SJCRH30 (cell line): ENCODE measurements around the gene ARF1. TPM values are rescaled to one million over a fixed set of nuclear protein-coding genes. Genes with fewer than 3 reads are reported as not detected.

Source experiments
- DNase-seq, 2 experiments: peaks; one replicate each; pipeline ENCODE4 v3.0.0-alpha.2; 2015 to 2020
- H3K27ac ChIP-seq: fragments of 250-450 bp; sonication (Bioruptor Pico); 2 replicates; pipeline ENCODE4 v1.5.1; 2020; ENCODE audit warnings: mild to moderate bottlenecking, moderate library complexity
- H3K27me3 ChIP-seq: fragments of 250-450 bp; sonication (Bioruptor Pico); 2 replicates; pipeline ENCODE4 v1.5.1; 2020; ENCODE audit warnings: mild to moderate bottlenecking, moderate library complexity
- H3K36me3 ChIP-seq: fragments of 250-450 bp; sonication (Bioruptor Pico); 2 replicates; pipeline ENCODE4 v1.5.1; 2020; ENCODE audit warnings: mild to moderate bottlenecking, moderate library complexity
- H3K4me1 ChIP-seq: fragments of 250-450 bp; sonication (Bioruptor Pico); 2 replicates; pipeline ENCODE4 v1.5.1; 2020; ENCODE audit warnings: mild to moderate bottlenecking, moderate library complexity
- H3K4me3 ChIP-seq: fragments of 250-450 bp; sonication (Bioruptor Pico); 2 replicates; pipeline ENCODE4 v1.5.1; 2020; ENCODE audit warnings: mild to moderate bottlenecking, moderate library complexity
- H3K9me3 ChIP-seq: fragments of 250-450 bp; sonication (Bioruptor Pico); replicated peaks from 2 replicates; pipeline ENCODE4 v1.5.1; 2020; ENCODE audit warnings: mild to moderate bottlenecking, moderate library complexity
- total RNA-seq: library from RNA; depleted of rRNA; stranded (reverse); fragments of >200 nt; shearing (Covaris generic); gene quantifications from 2 replicates; pipeline ENCODE4 v1.2.3, GENCODE V29; 2014

ARF1 gene
- total RNA-seq, 1 experiment from 2014 or later: 309 TPM

GRCh38 chr1:228061411-228062084, 21.0 kb upstream of the ARF1 start:
- Histone ChIP-seq H3K27ac (no peak overlapping the region), H3K27me3 (no peaks in the 10 kb centered on the region; the same call in 1 of the 2 replicates), H3K36me3 (no peaks in the 10 kb centered on the region), H3K9me3 (no peaks in the 10 kb centered on the region), H3K4me3 (no peak overlapping the region), H3K4me1 (no peaks in the 10 kb centered on the region)
- DNase-seq: no peak

- no peaks in the 10 kb centered on the region for H3K9me3 ChIP-seq
- H3K4me3 ChIP-seq: no peak overlapping the region
- no peaks in the 10 kb centered on the region for H3K36me3 ChIP-seq
- H3K27me3 ChIP-seq: no peaks in the 10 kb centered on the region; the same call in 1 of the 2 replicates
- H3K27ac ChIP-seq: no peak overlapping the region
- no peaks in the 10 kb centered on the region for H3K4me1 ChIP-seq
- no peak for DNase-seq
Observed at GRCh38 chr1:228062085-228062791, 20.3 kb upstream of the ARF1 start.

GRCh38 chr1:228062812-228063211, 19.7 kb upstream of the ARF1 start:
- Histone ChIP-seq H3K4me3 (no peak overlapping the region), H3K4me1 (no peaks in the 10 kb centered on the region), H3K9me3 (no peaks in the 10 kb centered on the region), H3K27me3 (no peaks in the 10 kb centered on the region; the same call in 1 of the 2 replicates), H3K27ac (no peak overlapping the region), H3K36me3 (no peaks in the 10 kb centered on the region)
- no peak for DNase-seq

GRCh38 chr1:228063251-228064191, 19.0 kb upstream of the ARF1 start:
- Histone ChIP-seq H3K27ac (no peak overlapping the region), H3K36me3 (no peaks in the 10 kb centered on the region), H3K27me3 (no peaks in the 10 kb centered on the region; the same call in 1 of the 2 replicates), H3K4me1 (no peaks in the 10 kb centered on the region), H3K4me3 (no peak overlapping the region), H3K9me3 (no peaks in the 10 kb centered on the region)
- no peak for DNase-seq

- no peak for DNase-seq
- H3K9me3 ChIP-seq: no peaks in the 10 kb centered on the region
- H3K36me3 ChIP-seq: no peaks in the 10 kb centered on the region
- H3K27me3 ChIP-seq: no peaks in the 10 kb centered on the region; the same call in 1 of the 2 replicates
- no peak overlapping the region for H3K27ac ChIP-seq
- H3K4me1 ChIP-seq: no peaks in the 10 kb centered on the region
- no peak overlapping the region for H3K4me3 ChIP-seq
Observed at GRCh38 chr1:228064296-228064695, 18.2 kb upstream of the ARF1 start.

- H3K27me3 ChIP-seq: no peaks in the 10 kb centered on the region; the same call in 1 of the 2 replicates
- no peaks in the 10 kb centered on the region for H3K36me3 ChIP-seq
- H3K9me3 ChIP-seq: no peaks in the 10 kb centered on the region
- H3K27ac ChIP-seq: no peak overlapping the region
- no peak overlapping the region for H3K4me3 ChIP-seq
- no peaks in the 10 kb centered on the region for H3K4me1 ChIP-seq
- DNase-seq: no peak
Observed at GRCh38 chr1:228064741-228065542, 17.6 kb upstream of the ARF1 start.

- Histone ChIP-seq H3K9me3 (no peaks in the 10 kb centered on the region), H3K36me3 (no peaks in the 10 kb centered on the region), H3K27ac (no peak overlapping the region), H3K4me3 (no peak overlapping the region), H3K27me3 (no peaks in the 10 kb centered on the region; the same call in 1 of the 2 replicates), H3K4me1 (no peaks in the 10 kb centered on the region)
- no peak for DNase-seq
Observed at GRCh38 chr1:228065543-228066347, 16.8 kb upstream of the ARF1 start.

- Histone ChIP-seq H3K4me1 (no peaks in the 10 kb centered on the region), H3K27ac (no peak overlapping the region), H3K36me3 (no peaks in the 10 kb centered on the region), H3K9me3 (no peaks in the 10 kb centered on the region), H3K4me3 (no peak overlapping the region), H3K27me3 (no peaks in the 10 kb centered on the region; the same call in 1 of the 2 replicates)
- no peak for DNase-seq
Observed at GRCh38 chr1:228066416-228066815, 16.1 kb upstream of the ARF1 start.

GRCh38 chr1:228066891-228067654, 15.4 kb upstream of the ARF1 start:
- Histone ChIP-seq H3K4me1 (no peaks in the 10 kb centered on the region), H3K27me3 (no peaks in the 10 kb centered on the region; the same call in 1 of the 2 replicates), H3K27ac (no peak overlapping the region), H3K4me3 (no peak overlapping the region), H3K9me3 (no peaks in the 10 kb centered on the region), H3K36me3 (no peaks in the 10 kb centered on the region)
- DNase-seq: no peak

GRCh38 chr1:228068359-228068758, 14.1 kb upstream of the ARF1 start:
- no peak for DNase-seq
- Histone ChIP-seq H3K36me3 (no peaks in the 10 kb centered on the region), H3K27ac (no peak overlapping the region), H3K4me1 (peaks cover 5% of the 10 kb centered on the region; the same call in 1 of the 2 replicates), H3K9me3 (no peaks in the 10 kb centered on the region), H3K4me3 (no peak overlapping the region), H3K27me3 (no peaks in the 10 kb centered on the region; the same call in 1 of the 2 replicates)

- Histone ChIP-seq H3K4me3 (no peak overlapping the region), H3K36me3 (no peaks in the 10 kb centered on the region), H3K4me1 (peaks cover 13% of the 10 kb centered on the region), H3K9me3 (no peaks in the 10 kb centered on the region), H3K27ac (no peak overlapping the region), H3K27me3 (no peaks in the 10 kb centered on the region; the same call in 1 of the 2 replicates)
- DNase-seq: no peak
Observed at GRCh38 chr1:228070173-228070572, 12.3 kb upstream of the ARF1 start.

GRCh38 chr1:228070851-228071250, 11.7 kb upstream of the ARF1 start:
- Histone ChIP-seq H3K27ac (no peak overlapping the region), H3K4me3 (no peak overlapping the region), H3K9me3 (no peaks in the 10 kb centered on the region), H3K4me1 (peaks cover 13% of the 10 kb centered on the region), H3K36me3 (no peaks in the 10 kb centered on the region), H3K27me3 (no peaks in the 10 kb centered on the region; the same call in 1 of the 2 replicates)
- no peak for DNase-seq
